Activated CD4-positive, alpha-beta T cell treated with anti-CD3 and anti-CD28 coated beads for 24 hours (primary cell): ENCODE data around the gene CPB1.
"Not testable (repeated sequence)": the region's sequence is repeated elsewhere in the genome, so short reads cannot be mapped to it uniquely, and the experiment has no call there.

Experiments
- DNase-seq, 2 donors: peaks; one replicate each; pipeline ENCODE4 v3.0.0-alpha.2; 2020; ENCODE audit warnings: low read depth in 2 of 2

The CPB1 gene

DNA sequence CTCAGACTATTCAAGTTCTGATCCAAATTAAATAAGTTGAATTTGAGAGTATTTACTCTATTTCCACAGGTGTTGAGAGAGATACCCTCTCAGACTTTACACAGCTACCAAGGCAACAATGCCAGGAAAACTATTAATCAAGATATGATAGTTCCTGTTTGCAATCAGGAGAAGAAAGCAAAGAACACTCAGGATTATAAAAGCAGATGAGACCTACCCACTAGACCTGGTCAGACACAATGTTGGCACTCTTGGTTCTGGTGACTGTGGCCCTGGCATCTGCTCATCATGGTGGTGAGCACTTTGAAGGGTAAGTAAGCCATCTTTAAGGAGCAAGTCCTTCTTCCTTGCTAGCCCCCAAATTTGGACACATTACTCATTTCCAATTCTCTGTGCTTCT is at the start of gene CPB1:
Gene CPB1 (plus strand): TSS at position 227 of the 400 bp plus-strand sequence. CDS start 13 bp downstream, at position 240.
- DNase-seq: no peak

DNA sequence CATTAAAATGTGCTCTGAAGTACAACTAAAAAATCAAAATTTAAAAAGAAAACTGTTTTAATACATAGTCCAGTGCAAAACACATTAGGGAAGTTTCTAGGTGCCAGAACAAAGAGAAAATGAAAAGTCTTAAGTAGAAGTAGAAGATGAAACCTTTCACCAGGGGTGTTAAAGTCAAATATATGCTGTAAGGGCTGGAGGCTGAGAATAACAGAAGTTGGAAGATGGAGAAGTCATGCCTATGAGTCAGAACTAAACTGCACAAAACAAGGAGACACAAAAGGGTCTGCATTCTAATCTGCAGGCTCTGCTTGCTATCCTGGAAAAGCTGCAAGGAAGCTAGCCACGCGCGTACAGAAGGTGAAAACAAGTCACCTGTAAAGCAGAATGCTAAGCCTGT is 48.7 kb upstream of the CPB1 start:
- DNase-seq: no peak

DNA sequence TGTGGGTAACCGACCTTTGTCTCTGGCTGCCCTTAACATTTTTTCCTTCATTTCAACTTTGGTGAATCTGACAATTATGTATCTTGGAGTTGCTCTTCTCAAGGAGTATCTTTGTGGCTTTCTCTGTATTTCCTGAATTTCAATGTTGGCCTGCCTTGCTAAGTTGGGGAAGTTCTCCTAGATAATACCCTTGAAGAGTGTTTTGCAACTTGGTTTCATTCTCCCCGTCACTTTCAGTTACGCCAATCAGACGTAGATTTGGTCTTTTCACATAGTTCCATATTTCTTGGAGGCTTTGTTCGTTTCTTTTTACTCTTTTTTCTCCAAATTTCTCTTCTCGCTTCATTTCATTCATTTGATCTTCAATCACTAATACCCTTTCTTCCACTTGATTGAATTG is 42.6 kb upstream of the CPB1 start:
- not testable (repeated sequence) for DNase-seq

DNA sequence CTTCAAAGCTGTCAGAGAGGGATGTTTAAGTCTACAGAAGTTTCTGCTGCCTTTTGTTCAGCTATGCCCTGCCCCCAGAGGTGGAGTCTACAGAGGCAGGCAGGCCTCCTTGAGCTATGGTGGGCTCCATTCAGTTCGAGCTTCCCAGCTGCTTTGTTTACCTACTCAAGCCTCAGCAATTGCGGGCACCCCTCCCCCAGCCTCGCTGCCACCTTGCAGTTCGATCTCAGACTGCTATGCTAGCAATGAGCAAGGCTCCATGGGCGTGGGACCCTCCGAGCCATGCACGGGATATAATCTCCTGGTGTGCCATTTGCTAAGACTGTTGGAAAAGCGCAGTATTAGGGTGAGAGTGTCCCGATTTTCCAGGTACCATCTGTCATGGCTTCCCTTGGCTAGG is 41.5 kb upstream of the CPB1 start:
- DNase-seq: not testable (repeated sequence)

DNA sequence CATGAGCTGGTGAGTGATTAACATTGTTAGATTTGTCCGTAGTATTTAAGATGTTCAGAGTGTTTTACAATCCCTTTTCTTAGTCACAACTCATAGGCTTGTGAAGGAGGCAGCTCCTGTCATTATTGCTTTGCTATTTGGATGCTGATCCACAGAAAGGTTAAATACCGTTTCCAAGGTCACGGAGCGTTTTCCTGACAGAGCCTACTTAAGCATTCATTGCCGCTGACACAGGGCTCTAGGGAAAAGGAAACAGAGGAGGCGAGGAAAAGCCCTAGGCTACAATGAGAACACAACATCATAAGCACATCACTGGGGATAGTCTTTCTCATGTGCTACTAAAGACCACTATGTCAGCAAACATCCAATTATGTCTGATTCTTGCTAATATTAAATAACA is 38.5 kb upstream of the CPB1 start:
- no peak for DNase-seq

DNA sequence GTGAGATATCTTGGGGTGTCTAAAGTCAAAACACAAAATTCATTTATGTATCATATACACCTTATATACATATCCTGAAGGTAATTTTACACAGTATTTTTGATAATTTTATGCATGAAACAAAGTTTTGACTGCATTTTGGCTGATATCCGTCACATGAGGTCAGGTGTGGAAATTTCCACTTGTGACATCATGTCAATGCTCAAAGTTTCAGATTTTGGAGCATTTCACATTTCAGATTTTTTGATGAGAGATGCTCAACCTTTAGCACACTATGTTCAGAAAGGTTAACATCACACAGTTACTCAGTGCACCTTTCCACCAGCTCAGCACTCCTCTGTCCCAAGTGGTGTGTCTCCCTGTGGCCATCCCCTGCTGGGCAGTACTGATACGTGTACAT is 37.7 kb upstream of the CPB1 start:
- DNase-seq: no peak

GRCh38 chr3:148790370-148790769 is 37.2 kb upstream of the CPB1 start:
- DNase-seq: no peak

GRCh38 chr3:148790851-148791735 is 36.5 kb upstream of the CPB1 start:
- no peak for DNase-seq

DNA sequence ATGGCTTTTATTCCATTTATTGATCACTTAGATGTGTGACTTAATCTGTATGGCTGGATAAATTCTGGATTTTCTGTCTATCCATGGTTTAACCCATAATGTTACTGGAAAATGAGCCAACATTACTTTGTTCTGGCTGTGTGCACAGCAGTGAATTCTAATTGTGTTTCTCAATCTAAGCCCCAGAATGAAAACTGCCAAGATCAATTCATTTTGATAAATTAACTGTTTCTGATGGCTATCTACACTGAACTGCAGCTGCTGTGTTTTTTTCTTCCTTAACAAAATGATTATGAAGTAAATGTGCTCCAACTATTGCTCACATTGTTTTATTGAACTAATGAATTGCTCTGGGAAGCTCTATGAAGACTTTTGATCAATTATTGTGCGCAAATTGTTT is 35.7 kb upstream of the CPB1 start:
- DNase-seq: no peak

DNA sequence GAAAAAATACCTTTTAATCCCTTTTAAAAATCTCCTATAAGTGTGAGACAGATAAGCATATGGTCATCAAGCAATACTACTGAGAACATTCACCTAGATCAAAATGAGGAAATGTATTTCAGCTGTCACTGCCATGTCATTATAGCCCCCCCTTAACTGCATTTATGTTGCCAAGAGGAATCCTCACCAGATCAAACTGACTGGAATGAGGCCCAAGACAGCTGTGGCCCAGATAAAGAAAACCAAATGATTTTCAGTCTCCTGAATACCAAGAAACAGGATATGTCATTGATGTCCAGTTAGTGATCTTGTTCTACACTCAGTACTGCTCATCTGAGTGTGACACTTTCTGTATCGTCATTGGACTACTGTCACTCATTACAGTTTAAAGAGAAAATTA is 35.1 kb upstream of the CPB1 start:
- no peak for DNase-seq

DNA sequence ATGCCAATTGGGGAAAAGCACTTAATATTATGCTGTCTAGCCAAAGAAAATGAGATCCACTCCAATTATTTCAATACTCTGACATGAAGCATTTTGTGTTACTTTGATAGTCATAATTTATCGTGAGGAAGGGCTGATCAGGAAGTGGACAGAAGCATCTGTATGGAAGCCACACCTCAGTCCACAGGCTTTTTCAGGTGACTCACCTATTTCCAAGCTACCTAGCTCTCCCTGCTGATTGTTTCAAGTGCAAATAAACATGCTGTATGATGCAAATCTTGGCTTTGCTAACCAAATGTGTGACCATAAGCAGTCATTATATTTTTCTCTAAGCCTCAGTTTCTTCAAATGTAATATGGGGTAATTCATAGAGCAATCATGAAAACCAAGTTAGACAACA is 30.8 kb upstream of the CPB1 start:
- no peak for DNase-seq

GRCh38 chr3:148797795-148798194 is 29.8 kb upstream of the CPB1 start:
- DNase-seq: no peak

GRCh38 chr3:148800414-148800813 is 27.2 kb upstream of the CPB1 start:
- DNase-seq: no peak

GRCh38 chr3:148809835-148810234 is 17.8 kb upstream of the CPB1 start:
- DNase-seq: no peak

DNA sequence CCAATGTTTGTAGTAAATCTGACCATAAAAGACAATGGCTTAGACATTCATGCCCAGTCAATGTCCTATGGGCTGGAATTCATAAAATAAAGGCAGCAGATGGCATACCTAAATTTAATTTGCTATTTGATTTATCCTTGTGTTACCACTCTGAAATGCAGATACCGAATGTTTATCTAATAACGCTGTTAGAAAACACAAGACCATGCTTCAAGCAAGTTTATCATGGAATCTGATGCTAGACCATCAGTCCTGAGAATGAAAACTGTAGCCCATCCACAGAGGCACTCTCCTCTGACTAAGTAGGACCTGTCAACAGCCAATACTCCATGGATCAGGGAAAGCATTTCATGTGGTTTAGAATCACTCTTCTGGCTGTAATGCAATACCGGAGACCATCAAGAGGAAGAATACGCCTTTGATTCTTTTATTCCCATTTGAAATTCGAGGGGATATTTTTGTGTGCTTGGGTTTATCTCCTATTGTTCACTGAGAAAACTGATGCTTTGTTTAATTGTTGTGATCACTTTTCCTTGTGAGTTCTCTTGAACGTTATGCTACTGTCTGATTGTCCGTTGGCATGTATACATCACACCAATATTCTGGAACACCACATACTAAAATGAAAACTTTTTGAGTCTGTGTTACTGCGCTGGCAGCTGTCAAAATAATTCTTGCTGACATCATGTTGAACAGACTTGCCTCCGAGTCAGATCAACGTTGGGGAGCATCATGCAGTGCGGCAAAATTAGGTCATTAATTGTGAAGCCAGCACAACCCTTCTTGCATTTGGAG is 12.1 kb upstream of the CPB1 start:
- DNase-seq: no peak

DNA sequence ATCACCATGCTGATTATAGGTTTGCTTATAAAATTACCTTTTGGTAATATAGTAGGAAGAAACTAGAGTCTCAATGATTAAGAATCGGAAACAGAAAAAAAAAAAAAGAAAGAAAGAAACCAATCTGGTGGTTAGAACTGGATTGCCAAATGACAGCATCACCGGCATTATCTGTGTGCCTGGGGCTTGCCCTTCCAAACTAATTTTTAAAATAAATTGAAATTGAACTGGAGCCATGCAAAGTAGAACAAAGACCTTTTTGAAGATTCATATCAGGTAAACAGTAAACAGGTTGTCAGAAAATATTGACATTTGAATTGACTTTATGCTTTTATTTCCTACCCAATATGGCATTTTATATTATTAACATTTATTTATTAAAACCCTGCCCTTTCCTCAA is 11.2 kb upstream of the CPB1 start:
- DNase-seq: no peak

- no peak for DNase-seq
These were observed 10.6 kb upstream of the CPB1 start for GRCh38 chr3:148816981-148817525.

- DNase-seq: no peak
These were observed 7.0 kb upstream of the CPB1 start for GRCh38 chr3:148820361-148821245.

- DNase-seq: no peak
These were observed 4.6 kb upstream of the CPB1 start for GRCh38 chr3:148823026-148823425.

- DNase-seq: no peak
These were observed 2.1 kb upstream of the CPB1 start for GRCh38 chr3:148825476-148825875.

- DNase-seq: no peak
These were observed 602 bp downstream of the CPB1 start for GRCh38 chr3:148828136-148828690.
